ENCODE measurements around the gene B4GALT5.
"Not testable (repeated sequence)": the region's sequence is repeated elsewhere in the genome, so short reads cannot be mapped to it uniquely, and the experiment has no call there.

B4GALT5 gene

DNA sequence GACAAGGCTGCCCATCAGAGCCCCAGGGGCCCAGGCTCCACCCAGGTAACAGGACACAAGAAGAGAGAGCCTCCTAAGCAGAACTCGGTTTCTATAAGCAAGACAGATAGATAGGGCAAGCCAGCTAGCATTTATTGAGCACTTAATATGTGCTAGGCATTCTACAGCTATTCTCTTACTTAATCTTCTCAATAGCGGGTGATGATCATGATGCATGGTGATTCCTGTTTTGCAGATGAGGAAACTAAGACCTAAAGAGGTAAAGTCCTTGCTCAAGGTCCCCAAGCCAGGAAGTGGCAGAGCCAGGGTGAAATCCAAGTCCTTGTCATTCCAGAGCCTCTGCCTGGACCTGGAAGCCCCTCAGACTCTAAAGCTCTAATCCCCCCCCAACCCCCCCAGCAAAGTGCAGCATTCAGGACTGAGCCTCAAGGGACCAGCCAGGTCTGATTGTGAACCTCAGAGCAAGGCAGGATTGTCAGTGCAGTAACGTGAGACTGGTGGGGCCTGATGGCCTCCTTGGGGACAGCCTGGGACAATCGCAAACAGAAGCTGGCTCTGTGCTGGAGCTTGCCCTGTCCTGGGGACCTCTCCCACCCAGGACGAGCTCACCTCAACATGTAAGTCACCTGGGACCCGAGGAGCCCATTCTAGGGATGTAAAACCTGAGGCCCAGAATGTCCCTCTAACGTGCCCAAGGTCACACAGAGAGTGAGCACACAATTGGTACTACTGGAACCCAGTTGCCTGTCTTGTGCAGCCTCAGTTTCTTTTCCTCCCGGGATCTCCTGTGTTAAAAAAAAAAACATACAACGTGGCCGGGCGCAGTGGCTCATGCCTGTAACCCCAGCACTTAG, 97.3 kb downstream of the B4GALT5 start:
- no peak for DNase-seq (ENCODE audit: low read depth, low spot score)
- H3K4me3 ChIP-seq (ENCODE audit: low read length) = no peak overlapping the region

DNA sequence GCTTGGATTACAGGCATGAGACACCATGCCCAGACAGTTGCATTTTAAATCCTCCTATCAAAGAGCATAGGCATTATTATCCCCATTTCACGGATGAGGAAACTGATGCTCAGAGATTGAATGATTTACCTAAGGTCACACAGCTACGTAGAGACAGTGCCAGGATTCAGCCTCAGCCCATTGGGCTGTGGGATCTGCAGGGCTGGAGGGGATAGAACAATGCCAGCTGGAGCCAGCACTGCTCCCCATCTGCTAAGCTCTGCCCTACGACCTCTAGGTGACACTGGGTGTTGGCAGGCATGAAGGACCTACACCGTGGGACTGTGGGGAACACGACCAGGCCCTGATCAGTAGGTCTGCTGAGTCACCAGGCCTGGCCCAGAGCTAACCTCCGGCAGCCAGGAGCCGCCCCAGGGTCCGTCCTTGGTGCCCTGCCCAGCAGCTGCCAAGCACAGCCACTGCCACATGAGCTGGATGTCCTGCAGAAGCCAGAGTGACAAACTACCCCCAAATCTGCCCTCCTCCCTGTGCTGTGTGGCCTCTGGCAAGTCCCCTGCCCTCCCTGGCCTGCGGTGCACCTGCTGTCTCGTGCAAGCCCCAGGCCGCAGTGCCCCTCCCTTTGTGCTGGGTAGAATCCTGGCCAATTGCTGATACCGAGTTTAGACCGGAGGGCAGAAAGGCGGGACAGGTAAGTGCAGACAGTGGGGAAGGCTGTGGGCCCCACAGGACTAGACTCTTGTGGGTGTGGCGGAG, 98.1 kb downstream of the B4GALT5 start:
- no peak overlapping the region for H3K4me3 ChIP-seq (ENCODE audit: low read length)
- DNase-seq (ENCODE audit: low read depth, low spot score) = no peak

DNA sequence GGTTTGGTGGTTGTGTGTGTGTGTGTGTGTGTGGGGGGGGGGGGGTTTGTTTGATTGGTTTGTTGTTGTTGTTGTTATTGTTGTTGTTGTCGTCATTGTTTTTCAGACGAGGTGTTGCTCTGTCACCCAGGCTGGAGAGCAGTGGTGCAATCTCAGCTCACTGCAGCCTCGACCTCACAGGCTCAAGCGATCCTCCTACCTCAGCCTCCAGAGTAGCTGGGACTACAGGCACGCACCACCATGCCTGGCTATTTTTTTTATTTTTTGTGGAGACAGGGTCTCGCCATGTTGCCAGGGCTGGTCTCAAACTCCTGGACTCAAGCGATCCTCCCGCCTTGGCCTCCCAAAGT, 98.7 kb downstream of the B4GALT5 start:
- not testable (repeated sequence) for DNase-seq (ENCODE audit: low read depth, low spot score); H3K4me3 ChIP-seq (ENCODE audit: low read length)

DNA sequence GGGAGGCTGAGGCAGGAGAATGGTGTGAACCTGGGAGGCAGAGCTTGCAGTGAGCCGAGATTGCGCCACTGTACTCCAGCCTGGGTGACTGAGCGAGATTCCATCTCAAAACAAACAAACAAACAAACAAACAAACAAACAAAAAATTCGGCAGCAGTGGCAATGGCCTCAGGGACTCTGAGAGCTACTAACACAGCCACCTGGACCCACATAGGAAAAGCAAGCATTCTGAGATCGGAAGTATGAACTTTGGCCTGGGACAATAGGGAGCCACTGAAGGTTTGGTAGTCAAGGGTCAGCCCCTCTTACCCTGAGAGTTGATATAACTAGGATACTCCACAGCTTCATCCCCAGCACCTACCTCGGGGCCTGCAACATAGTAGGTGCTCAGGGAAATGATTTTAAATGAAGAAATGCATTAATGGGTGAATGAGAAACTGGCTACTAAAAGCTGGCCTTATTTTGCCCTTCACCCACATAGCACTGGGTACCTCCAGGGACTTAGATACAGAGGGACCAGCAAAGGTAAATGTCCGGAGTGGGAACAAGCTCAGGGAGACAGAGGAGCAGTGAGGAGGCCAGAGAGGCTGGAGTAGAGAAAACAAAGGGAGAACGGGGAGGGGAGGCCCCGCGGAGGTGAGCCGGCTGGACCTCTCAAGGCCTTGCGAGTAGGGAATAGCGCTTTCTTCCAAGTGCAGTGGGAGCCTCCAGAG, 99.2 kb downstream of the B4GALT5 start:
- no peak for DNase-seq (ENCODE audit: low read depth, low spot score)
- no peak overlapping the region for H3K4me3 ChIP-seq (ENCODE audit: low read length)

DNA sequence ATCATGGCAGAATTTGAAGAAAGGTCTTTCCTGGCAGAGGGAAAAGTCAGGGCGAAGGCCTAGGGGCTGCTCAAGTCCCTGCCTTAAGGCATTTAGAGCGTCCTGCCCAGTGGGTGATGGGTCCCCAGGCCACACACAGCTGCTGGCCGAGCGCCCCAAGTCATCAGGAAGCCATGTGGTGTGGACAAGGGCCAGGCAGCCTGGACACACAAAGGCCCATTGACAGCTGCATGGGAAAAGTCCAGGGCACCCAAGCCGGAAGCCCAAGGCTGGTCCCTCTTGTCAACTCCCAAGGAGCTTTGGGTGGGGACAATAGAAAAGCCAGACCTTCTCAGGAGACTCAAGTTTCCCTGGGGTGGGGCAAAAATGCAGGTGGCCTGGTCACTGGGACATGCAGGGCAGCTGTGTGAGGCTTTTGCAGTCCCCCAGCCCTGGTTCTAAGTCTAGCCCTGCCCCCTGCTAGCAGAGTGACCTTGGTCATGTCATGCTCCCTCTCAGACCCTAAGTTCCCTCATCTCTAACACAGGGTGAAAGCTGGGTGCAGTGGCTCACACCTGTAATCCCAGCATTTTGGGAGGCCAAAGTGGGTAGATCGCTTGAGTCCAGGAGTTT, 101.4 kb downstream of the B4GALT5 start:
- no peak for DNase-seq (ENCODE audit: low read depth, low spot score)
- H3K4me3 ChIP-seq (ENCODE audit: low read length) = no peak overlapping the region

DNA sequence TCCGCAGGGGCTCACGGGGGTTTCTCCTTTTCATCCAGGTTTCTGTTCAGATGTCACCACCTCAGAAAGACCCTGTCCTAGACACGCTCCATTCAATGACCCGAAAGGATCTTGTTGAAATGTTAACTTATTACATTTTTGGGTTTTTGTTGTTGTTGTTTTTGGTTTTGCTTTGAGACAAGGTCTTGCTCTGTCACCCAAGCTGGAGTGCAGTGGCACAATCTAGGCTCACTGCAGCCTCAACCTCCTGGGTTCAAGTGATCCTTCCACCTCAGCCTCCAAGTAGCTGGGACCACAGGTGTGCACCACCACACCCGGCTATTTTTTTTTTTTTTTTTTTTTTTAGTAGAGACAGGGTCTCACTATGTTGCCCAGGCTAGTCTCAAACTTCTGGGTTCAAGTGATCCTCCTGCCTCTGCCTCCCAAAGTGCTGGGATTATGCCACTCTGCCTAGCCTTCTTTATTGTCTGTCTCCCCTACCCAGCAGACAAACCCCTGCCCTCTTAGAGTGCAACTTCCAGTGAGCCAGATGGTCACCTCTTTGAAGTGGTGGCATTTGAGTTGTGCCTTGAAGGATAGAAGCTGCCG, 102.0 kb downstream of the B4GALT5 start:
- not testable (repeated sequence) for H3K4me3 ChIP-seq (ENCODE audit: low read length)

DNA sequence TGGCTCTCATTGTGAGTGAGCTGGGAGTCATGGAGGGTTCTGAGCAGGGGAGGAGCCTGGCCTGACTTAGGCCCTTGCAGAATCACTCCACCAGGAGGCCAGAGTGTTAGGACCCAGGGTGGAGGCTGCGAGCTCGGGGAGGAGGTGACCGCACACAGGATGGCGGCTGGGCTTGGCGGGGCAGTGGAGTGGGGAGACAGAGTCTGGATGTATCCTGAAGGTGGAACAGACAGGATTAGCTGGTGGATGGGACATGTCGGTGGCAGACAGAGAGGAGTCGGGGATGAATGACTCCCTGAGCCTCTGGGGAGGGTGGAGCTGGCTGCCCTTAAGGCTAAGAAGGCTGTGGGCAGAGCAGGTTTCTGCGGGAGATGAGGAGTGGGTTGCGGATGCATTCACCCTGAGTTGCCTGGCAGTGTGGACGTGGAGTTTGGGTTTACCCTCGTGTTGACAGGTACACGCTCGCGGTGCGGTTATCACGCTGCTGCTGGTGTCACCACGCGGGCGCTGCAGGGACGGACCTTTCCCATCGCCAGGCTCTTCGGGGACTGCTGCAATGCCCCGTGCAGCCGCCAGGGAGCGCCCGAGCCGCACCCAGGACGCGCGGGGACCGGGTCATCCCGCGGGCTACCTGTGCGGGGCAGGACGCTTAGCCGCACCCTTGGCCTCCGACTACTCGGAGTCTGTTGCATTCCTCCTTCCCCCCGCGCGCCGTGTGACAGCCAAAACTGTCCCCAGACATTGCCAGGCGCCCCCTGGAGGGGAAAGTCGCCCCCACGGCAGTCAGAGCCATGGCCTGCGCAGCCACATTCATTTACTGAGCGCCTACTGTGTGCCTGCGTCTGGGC, 102.8 kb downstream of the B4GALT5 start:
- DNase-seq (ENCODE audit: low read depth, low spot score) = peak; percentile 26
- H3K4me3 ChIP-seq (ENCODE audit: low read length) = peak overlapping the region; percentile 20

More for the DNA sequence above, 102.0 kb downstream of the B4GALT5 start:
- DNase-seq (ENCODE audit: low read depth, low spot score) = not testable (repeated sequence)

DNA sequence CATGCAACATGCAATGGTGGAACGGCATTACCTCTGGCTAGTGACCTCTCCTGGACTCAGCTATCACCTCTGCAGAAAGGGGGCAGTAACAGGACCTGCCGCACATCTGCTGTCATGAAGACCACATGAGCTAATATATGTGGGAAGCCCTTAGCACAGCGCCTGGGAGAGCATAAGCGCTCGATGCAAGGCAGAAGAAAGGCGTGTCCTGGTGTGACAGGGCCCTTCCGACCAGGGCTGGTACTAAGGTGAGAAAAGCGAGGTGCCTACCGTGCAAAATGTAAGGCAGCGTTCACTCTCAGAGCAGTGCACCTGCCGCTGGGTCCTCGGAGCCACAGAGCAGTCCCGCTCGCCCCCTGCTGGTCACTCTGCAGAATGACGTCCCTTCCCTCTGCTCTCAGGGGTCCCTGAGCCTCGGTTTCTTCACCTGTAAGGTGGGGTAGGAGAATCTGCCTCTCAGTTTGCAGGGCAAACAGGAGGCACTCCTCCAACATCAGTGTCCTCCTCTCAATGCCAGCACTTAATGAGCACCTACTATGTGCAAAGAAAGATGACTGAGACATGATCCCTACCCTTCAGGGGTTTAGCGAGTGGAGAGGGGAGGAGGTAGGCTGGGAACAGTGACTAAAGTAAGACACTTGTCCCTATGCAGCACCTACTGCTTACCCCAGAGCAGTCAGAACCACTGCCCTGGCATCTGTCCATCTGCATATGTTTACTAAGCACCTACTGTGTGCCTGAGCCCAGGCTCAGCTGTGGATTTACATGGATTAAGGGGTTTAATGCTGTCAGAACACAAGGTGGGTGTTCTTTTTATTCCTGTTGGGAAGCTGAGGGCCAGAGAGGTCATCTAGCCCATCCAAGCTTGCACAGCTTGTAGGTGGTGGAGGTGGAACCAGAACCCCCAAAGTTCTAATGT, 104.7 kb downstream of the B4GALT5 start:
- DNase-seq (ENCODE audit: low read depth, low spot score) = peak; percentile 39
- H3K4me3 ChIP-seq (ENCODE audit: low read length) = no peak overlapping the region

DNA sequence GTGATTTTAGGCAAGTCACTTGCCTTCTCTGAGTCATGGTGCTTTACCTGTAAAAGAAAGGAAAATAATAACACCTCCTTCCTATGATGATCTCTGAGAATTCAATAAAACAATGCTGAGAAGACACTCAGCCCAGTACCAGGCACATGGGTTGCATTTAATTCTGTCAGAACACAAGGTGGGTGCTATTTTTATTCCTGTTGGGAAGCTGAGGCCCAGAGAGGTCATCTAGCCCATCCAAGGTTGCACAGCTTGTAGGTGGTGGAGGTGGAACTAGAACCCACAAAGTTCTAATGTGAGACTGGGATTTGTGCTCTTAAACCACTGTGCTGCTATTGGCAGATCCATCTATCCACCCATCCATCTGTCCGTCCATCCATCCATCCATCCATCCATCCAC, 106.1 kb downstream of the B4GALT5 start:
- DNase-seq (ENCODE audit: low read depth, low spot score) = no peak
- no peak overlapping the region for H3K4me3 ChIP-seq (ENCODE audit: low read length)

DNA sequence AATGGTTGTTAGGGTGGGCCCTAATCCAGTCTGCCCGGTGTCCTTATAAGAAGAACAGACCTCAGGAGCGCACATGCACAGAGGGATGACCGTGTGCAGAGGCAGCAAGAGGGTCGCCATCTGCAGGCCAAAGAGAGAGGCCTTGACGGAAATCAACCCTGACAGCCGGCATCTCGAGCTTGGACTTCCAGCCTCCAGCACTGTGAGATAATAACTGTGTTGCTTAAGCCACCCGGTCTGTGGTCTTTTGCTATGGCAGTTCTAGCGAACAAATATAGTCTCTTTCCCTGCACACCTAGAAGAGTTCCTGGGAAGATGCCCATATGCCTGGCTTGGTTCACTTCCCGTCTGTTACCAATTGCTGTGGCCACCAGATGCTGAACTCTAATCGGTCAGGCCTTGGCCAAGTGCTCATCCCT, 110.5 kb downstream of the B4GALT5 start:
- no peak overlapping the region for H3K4me3 ChIP-seq (ENCODE audit: low read length)
- no peak for DNase-seq (ENCODE audit: low read depth, low spot score)

DNA sequence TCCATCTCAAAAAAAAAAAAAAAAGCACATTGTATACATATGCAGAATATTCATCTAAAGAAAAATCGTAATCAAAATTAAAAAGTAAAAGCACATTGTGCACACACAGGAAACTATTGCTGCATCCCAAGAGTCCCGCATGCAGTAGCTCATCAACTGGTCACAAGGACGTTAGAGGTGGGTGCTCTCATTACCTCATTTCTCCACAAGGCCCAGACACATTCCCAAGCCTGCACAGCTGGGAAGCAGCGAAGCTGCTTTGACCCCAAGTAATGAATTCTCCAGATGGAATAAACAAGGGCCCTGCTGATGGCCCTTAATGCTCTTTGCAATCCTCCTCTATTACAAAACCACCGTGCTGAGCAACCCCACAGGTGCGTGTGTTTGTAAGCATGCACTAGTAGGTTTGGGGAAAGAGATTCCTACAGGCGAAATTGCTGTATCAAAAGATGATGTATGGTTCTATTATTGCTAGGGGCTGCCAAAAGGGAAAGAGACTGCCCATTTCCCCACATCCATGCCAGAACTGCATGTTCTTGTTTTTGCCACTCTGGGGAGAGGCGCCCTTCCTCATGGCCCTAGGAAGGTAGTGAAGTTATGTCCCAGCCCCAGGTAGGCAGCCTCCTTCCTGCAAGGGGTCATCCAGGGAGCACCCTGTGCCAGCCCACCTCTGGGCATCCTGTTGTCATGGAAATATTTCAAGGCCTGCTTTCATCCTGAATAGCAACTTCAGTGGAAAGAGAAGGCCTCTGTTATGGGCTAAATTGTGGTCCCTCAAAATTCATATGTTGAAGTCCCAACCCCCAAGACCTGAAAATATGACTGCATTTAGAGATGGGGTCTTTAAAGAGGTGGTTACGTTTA, 111.1 kb downstream of the B4GALT5 start:
- no peak overlapping the region for H3K4me3 ChIP-seq (ENCODE audit: low read length)
- no peak for DNase-seq (ENCODE audit: low read depth, low spot score)

DNA sequence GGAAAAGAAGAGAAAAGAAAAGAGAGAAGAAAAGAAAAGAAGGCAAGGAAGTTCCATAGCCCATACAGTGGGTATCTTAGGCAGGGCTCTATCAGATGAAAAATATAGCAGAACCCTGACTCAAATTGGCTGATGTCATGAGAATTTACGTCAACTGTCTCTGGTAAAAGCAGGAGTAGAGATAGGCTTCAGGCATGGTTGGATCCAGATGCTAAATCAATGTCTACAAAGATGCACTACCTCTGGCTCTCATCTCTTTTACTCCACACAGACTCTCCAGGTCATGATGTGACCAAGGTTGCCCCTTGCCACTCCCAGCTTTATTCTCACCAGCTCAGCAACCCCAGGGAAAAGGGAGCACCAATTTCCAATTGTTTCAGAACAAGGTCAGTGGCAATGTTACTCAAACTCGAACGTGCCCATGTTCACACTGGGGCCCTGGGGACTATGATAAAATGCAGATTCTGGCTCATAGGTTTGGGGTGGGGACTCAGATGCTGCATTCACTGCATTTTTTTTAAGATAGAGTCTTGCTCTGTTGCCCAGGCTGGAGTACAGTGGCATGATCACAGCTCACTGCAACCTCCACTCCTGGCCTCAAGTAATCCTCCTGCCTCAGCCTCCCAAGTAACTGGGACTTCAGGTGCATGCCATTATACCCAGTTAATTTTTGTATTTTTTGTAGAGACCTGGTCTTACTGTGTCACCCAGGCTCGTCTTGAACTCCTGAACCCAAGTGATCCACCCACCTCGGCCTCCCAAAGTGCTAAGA, 112.3 kb downstream of the B4GALT5 start:
- H3K4me3 ChIP-seq (ENCODE audit: low read length) = no peak overlapping the region
- DNase-seq (ENCODE audit: low read depth, low spot score) = no peak

DNA sequence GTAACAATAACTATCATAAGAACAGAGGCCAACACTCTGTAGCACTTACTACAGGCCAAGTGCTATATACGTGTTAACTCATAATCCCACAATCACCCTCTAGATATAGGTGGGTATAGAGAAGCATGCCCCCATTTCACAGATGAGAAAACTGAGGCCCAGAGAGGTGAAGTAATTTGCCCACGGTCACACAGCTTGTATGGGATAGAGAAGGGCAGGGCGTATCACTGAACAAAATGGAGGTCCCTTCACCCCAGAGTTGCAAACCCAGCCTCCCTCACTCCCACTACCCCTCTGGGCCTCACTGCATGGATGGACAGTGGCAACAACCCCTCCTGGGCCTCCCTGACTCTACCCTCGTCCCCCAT, 113.9 kb downstream of the B4GALT5 start:
- no peak overlapping the region for H3K4me3 ChIP-seq (ENCODE audit: low read length)
- no peak for DNase-seq (ENCODE audit: low read depth, low spot score)

DNA sequence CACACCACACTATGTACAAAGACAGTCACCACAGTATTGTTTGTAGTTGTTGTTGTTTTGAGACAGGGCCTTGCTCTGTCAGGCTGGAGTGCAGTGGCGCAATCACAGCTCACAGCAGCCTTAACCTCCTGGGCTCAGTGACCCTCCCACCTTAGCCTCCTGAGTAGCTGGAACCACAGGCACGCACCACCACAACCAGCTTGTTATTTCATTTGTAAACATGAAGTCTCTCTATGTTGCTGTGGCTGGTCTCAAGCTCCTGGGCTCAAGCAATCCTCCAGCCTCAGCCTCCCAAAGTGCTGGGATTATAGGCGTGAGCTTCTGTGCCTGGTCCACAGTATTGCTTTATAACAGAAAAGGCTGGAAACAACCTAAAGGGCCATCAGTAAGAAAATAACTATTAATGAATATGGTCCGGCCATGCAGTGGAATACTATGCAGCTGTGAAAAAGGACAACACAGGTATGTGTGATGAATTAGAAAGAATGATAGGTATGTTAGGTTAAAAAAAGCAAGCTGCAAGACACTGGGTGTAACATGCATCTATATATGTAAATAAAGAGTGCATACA, 115.8 kb downstream of the B4GALT5 start:
- no peak overlapping the region for H3K4me3 ChIP-seq (ENCODE audit: low read length)
- DNase-seq (ENCODE audit: low read depth, low spot score) = no peak

DNA sequence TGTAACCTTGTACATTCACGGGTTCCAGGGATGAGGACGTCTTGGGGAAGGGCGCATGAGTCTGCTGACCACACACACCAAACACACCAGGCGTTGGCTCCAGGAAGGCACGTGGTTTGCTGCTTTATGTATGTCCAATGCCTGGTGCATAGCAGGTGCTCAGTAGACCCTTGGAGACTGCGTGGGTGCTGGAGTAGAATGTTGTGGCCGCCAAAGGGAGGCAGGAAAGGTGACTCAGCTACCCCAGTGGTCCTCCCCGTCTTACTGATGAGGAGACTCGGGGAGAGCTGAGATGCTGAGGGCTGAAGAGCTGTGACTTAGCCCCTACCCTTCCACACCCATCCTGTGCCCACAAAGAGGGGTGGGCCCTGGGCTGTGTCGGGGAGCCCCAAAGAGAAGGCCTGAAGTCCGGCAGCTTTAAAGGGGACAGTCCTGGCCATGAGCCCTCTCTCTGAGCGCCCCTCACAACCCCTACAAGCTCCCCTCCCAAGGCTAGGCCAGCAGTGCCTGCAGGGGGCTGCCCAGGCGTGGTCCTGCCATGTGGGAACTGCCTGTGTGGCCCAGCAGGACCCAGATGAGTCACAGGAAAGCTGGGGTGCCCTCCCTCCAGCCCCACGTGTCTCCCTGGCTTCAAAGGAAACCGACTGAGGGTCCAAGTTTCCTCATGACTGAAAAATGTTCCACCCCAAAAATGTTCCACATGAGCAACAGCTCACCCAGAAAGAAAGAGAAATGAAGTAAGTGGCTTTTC, 117.7 kb downstream of the B4GALT5 start:
- DNase-seq (ENCODE audit: low read depth, low spot score) = no peak
- H3K4me3 ChIP-seq (ENCODE audit: low read length) = no peak overlapping the region

Data from Jurkat, Clone E6-1 (cell line).